ENCODE measurements around the gene TOPORS.

- TF ChIP-seq SIN3A (IDR thresholded peaks at IDR 0.05; ENCODE audit: borderline replicate concordance, insufficient read depth, low read length): peak; percentile 15; the same call in 1 of the 2 replicates
- TF ChIP-seq REST (IDR thresholded peaks at IDR 0.05; ENCODE audit: insufficient read depth in 1 of 2, low read depth in 2 of 2, low read length in 2 of 2): no peak
Observed at GRCh38 chr9:32551276-32552051, 922 bp downstream of the TOPORS start.

All from PFSK-1 (cell line).